ENCODE results near the gene ENGASE. TPM values are rescaled to one million over a fixed set of nuclear protein-coding genes. Genes with fewer than 3 reads are reported as not detected.
"Not testable (repeated sequence)": the region's sequence is repeated elsewhere in the genome, so short reads cannot be mapped to it uniquely, and the experiment has no call there.

ENGASE gene
- total RNA-seq: 57.4 TPM

GRCh38 chr17:79074649-79075445 is at the start of gene ENGASE:
ENGASE (plus strand) TSS chr17:79074824; CDS start chr17:79074945, 121 bp downstream.
- peak; percentile 81 to 94 (median 94) for DNase-seq (ENCODE audit: low read depth in 2 of 3, low spot score in 2 of 3)

- DNase-seq (ENCODE audit: low read depth in 2 of 3, low spot score in 2 of 3): no peak
Observed at GRCh38 chr17:79024901-79025737, 49.5 kb upstream of the ENGASE start.

- no peak for DNase-seq (ENCODE audit: low read depth in 2 of 3, low spot score in 2 of 3)
Observed at GRCh38 chr17:79026376-79027273, 48.0 kb upstream of the ENGASE start.

- DNase-seq (ENCODE audit: low read depth in 2 of 3, low spot score in 2 of 3): no peak
Observed at GRCh38 chr17:79027274-79027924, 47.2 kb upstream of the ENGASE start.

GRCh38 chr17:79027925-79028491 is 46.6 kb upstream of the ENGASE start:
- DNase-seq (ENCODE audit: low read depth in 2 of 3, low spot score in 2 of 3): no peak

GRCh38 chr17:79028496-79029326 is 45.9 kb upstream of the ENGASE start:
- DNase-seq (ENCODE audit: low read depth in 2 of 3, low spot score in 2 of 3): peak in 1 of 3 donors; percentile 25

- no peak for DNase-seq (ENCODE audit: low read depth in 2 of 3, low spot score in 2 of 3)
Observed at GRCh38 chr17:79029327-79030009, 45.2 kb upstream of the ENGASE start.

GRCh38 chr17:79030636-79031035 is 44.0 kb upstream of the ENGASE start:
- DNase-seq (ENCODE audit: low read depth in 2 of 3, low spot score in 2 of 3): not testable (repeated sequence)

GRCh38 chr17:79031996-79032875 is 42.4 kb upstream of the ENGASE start:
- DNase-seq (ENCODE audit: low read depth in 2 of 3, low spot score in 2 of 3): no peak

GRCh38 chr17:79033046-79033616 is 41.5 kb upstream of the ENGASE start:
- no peak for DNase-seq (ENCODE audit: low read depth in 2 of 3, low spot score in 2 of 3)

- DNase-seq (ENCODE audit: low read depth in 2 of 3, low spot score in 2 of 3): no peak
Observed at GRCh38 chr17:79033741-79034501, 40.7 kb upstream of the ENGASE start.

- DNase-seq (ENCODE audit: low read depth in 2 of 3, low spot score in 2 of 3): no peak
Observed at GRCh38 chr17:79034931-79035485, 39.6 kb upstream of the ENGASE start.

- DNase-seq (ENCODE audit: low read depth in 2 of 3, low spot score in 2 of 3): no peak
Observed at GRCh38 chr17:79035686-79036085, 38.9 kb upstream of the ENGASE start.

- no peak for DNase-seq (ENCODE audit: low read depth in 2 of 3, low spot score in 2 of 3)
Observed at GRCh38 chr17:79036181-79036580, 38.4 kb upstream of the ENGASE start.

- DNase-seq (ENCODE audit: low read depth in 2 of 3, low spot score in 2 of 3): no peak
Observed at GRCh38 chr17:79036596-79036995, 38.0 kb upstream of the ENGASE start.

GRCh38 chr17:79038545-79039135 is 36.0 kb upstream of the ENGASE start:
- no peak for DNase-seq (ENCODE audit: low read depth in 2 of 3, low spot score in 2 of 3)

Data from hematopoietic multipotent progenitor cell (in vitro differentiated cells).